HepG2 (cell line): Measurements from ENCODE around the gene ZC3H7B. TPM values are rescaled to one million over a fixed set of nuclear protein-coding genes. Genes with fewer than 3 reads are reported as not detected.

Experiments
- ATAC-seq: fragments of 200-7000 bp; cut with Tn5 transposase; 3 replicates; pipeline ENCODE4 v1.9.1; 2020; ENCODE audit warnings: mild to moderate bottlenecking, moderate library complexity
- BruUV-seq: library from RNA; stranded (reverse); fragments of 400-500 nt; replicated peaks from 2 replicates; lab custom pipeline; 2021; lab: Mats Ljungman, UMichigan
- CTCF ChIA-PET: fragments of 300-600 bp; formaldehyde crosslinking; extraction: SDS; loops from one replicate; lab custom pipeline; 2021; ENCODE audit warnings: low total read pairs, inconsistent platforms, low intra/inter-chr PET ratio; lab: Yijun Ruan, JAX
- POLR2A ChIA-PET: fragments of 350-600 bp; sonication (Branson Sonifier 250); formaldehyde crosslinking; loops from one replicate; lab custom pipeline; 2020; ENCODE audit warnings: antibody characterized with exemption, inconsistent platforms; lab: Yijun Ruan, JAX
- DNase-seq: peaks from one replicate; pipeline ENCODE4 v3.0.0-alpha.2; 2015; ENCODE audit warnings: low spot score
- FAIRE-seq: peaks from 3 replicates; lab custom pipeline; 2011; peaks lifted over from hg19 to GRCh38; lab: Jason Lieb, UNC
- H2AFZ ChIP-seq: one replicate; pipeline ENCODE4 v1.6.1; 2011; ENCODE audit warnings: low read length, inconsistent platforms
- H3K27ac ChIP-seq: fragments of 300-600 bp; 3 replicates; pipeline ENCODE4 v1.8.0; 2011; ENCODE audit warnings: mixed run types, mild to moderate bottlenecking, mixed read lengths, low read length, inconsistent platforms; ENCODE audit not compliant: insufficient read depth; ENCODE audit errors: extremely low read length
- H3K27me3 ChIP-seq, 2 experiments: fragments of 200-600 bp in 1 of 2; 2 replicates in 1 of 2; 3 replicates in 1 of 2; pipeline versions ENCODE4 v1.6.0 to v1.8.0; 2011; ENCODE audit warnings: low read length in 2 of 2, mild to moderate bottlenecking in 2 of 2, moderate library complexity in 2 of 2, inconsistent platforms in 1 of 2; ENCODE audit not compliant: insufficient read depth in 2 of 2, control insufficient read depth in 1 of 2
- H3K36me3 ChIP-seq, 2 experiments: fragments of 200-600 bp in 1 of 2; replicated peaks in 1 of 2; 2 replicates in 1 of 2; 3 replicates in 1 of 2; pipeline versions ENCODE4 v1.5.1 to v1.8.0; 2011; ENCODE audit warnings: low read length in 2 of 2, inconsistent platforms in 1 of 2; ENCODE audit not compliant: insufficient read depth in 2 of 2, control insufficient read depth in 1 of 2
- H3K4me1 ChIP-seq: 2 replicates; pipeline ENCODE4 v1.5.1; 2012; ENCODE audit warnings: low read length, inconsistent platforms; ENCODE audit not compliant: insufficient read depth
- H3K4me2 ChIP-seq: 2 replicates; pipeline ENCODE4 v1.6.0; 2011; ENCODE audit warnings: low read depth, low read length, inconsistent platforms
- H3K4me3 ChIP-seq, 3 experiments: fragments of 200-600 bp in 1 of 3; sonication (generic), shearing (Covaris generic) in 1 of 3; replicated peaks in 1 of 3; 2 replicates each; pipeline ENCODE4 v1.5.1; 2011 to 2016; ENCODE audit warnings: low read length in 3 of 3, inconsistent platforms in 2 of 3, low read depth in 2 of 3, mild to moderate bottlenecking in 2 of 3, control low read depth in 1 of 3, mixed read lengths in 1 of 3; ENCODE audit not compliant: insufficient read depth in 1 of 3
- H3K79me2 ChIP-seq: one replicate; pipeline ENCODE4 v1.6.1; 2011; ENCODE audit warnings: low read length, inconsistent platforms; ENCODE audit not compliant: insufficient read depth
- H3K9ac ChIP-seq: 2 replicates; pipeline ENCODE4 v1.6.0; 2011; ENCODE audit warnings: mild to moderate bottlenecking, low read depth, low read length, inconsistent platforms; ENCODE audit not compliant: insufficient read depth
- H3K9me3 ChIP-seq: 2 replicates; pipeline ENCODE4 v1.5.1; 2012; ENCODE audit warnings: mild to moderate bottlenecking, low read length
- H4K20me1 ChIP-seq: 2 replicates; pipeline ENCODE4 v1.6.0; 2011; ENCODE audit warnings: inconsistent platforms, mild to moderate bottlenecking, low read length, moderate library complexity; ENCODE audit not compliant: insufficient read depth
- CREB3 ChIP-seq: sonication (generic); formaldehyde crosslinking; IDR thresholded peaks from 2 replicates; pipeline ENCODE4 v1.5.0; 2020; ENCODE audit warnings: missing genetic modification reagents
- ETV5 ChIP-seq: IDR thresholded peaks from 2 replicates; pipeline ENCODE4 v1.6.1; 2018; ENCODE audit warnings: missing biosample characterization, missing genetic modification reagents, inconsistent platforms, borderline replicate concordance
- JUN ChIP-seq: sonication (generic); formaldehyde crosslinking; IDR thresholded peaks from 2 replicates; pipeline ENCODE4 v1.4.0; 2020; ENCODE audit warnings: mild to moderate bottlenecking, missing genetic modification reagents
- MTF2 ChIP-seq: sonication (generic); formaldehyde crosslinking; IDR thresholded peaks from 2 replicates; pipeline ENCODE4 v1.5.0; 2020; ENCODE audit warnings: missing genetic modification reagents, borderline replicate concordance
- NR2F6 ChIP-seq, 2 experiments: IDR thresholded peaks; 2 replicates each; pipeline ENCODE4 v1.6.1; 2016; ENCODE audit warnings: antibody characterized with exemption in 1 of 2, mild to moderate bottlenecking in 1 of 2
- POGK ChIP-seq: sonication (generic); formaldehyde crosslinking; conservative IDR thresholded peaks from 2 replicates; pipeline ENCODE4 v1.8.0; 2022; ENCODE audit warnings: mild to moderate bottlenecking, moderate library complexity, missing genetic modification reagents
- SAP130 ChIP-seq: IDR thresholded peaks from 2 replicates; pipeline ENCODE4 v1.6.1; 2016; ENCODE audit warnings: low read depth
- SMAD1 ChIP-seq: sonication (generic); formaldehyde crosslinking; IDR thresholded peaks from 2 replicates; pipeline ENCODE4 v1.4.0; 2020; ENCODE audit warnings: missing genetic modification reagents, low read depth, mild to moderate bottlenecking, borderline replicate concordance
- SMARCC2 ChIP-seq: fragments of 450-650 bp; IDR thresholded peaks from 2 replicates; pipeline ENCODE4 v1.6.1; 2017; ENCODE audit warnings: antibody characterized with exemption, mild to moderate bottlenecking
- TRIM24 ChIP-seq: sonication (generic); formaldehyde crosslinking; IDR thresholded peaks from 2 replicates; pipeline ENCODE4 v1.8.0; 2022; ENCODE audit warnings: mild to moderate bottlenecking, missing genetic modification reagents
- ZBTB43 ChIP-seq: sonication (generic); formaldehyde crosslinking; conservative IDR thresholded peaks from 2 replicates; pipeline ENCODE4 v1.4.0; 2020; ENCODE audit warnings: missing genetic modification reagents
- ZKSCAN5 ChIP-seq: sonication (generic); formaldehyde crosslinking; IDR thresholded peaks from 2 replicates; pipeline ENCODE4 v1.5.1; 2020; ENCODE audit warnings: mild to moderate bottlenecking, missing genetic modification reagents
- ZNF24 ChIP-seq: fragments of 450-650 bp; IDR thresholded peaks from 2 replicates; pipeline ENCODE4 v1.6.1; 2017; ENCODE audit warnings: antibody characterized with exemption, mild to moderate bottlenecking
- ZNF710 ChIP-seq: sonication (generic); formaldehyde crosslinking; IDR thresholded peaks from 2 replicates; pipeline ENCODE4 v1.5.0; 2020; ENCODE audit warnings: mild to moderate bottlenecking, missing genetic modification reagents, borderline replicate concordance
- ZNF772 ChIP-seq: sonication (generic); formaldehyde crosslinking; IDR thresholded peaks from 2 replicates; pipeline ENCODE4 v1.5.0; 2020; ENCODE audit warnings: mild to moderate bottlenecking, missing genetic modification reagents
- WGBS: methylation state at CpG from one replicate; pipeline ENCODE4 v1.1.6; 2017; ENCODE audit warnings: low lambda C conversion rate; 5-methylcytosine and 5-hydroxymethylcytosine counted together
- in situ Hi-C: cut with HindIII; loops from 2 replicates; pipeline ENCODE4 v1.10.0; 2017; ENCODE audit warnings: low pct_unique_long_range_greater_than_20kb; ENCODE audit not compliant: extremely low pct_ligation_motif_present
- intact Hi-C: fragments of 100-400 bp; cut with micrococcal nuclease; formaldehyde crosslinking; loops from one replicate; pipeline ENCODE4 v1.10.0; 2022; ENCODE audit not compliant: unreplicated experiment
- polyA plus RNA-seq, 8 experiments: library from polyadenylated mRNA; depleted of rRNA in 3 of 8; stranded (reverse) in 7 of 8; unstranded in 1 of 8; fragments of >200 nt; fragmentation: Illumina TruSeq in 4 of 8; extraction: Trizol in 4 of 8; gene quantifications; 2 replicates each; pipeline versions ENCODE4 v1.2.1 to v1.2.3, GENCODE V29; 2011 to 2016; ENCODE audit warnings: low read depth in 4 of 8, missing spikeins in 1 of 8, mixed read lengths in 1 of 8; ENCODE audit not compliant: insufficient read depth in 1 of 8
- total RNA-seq, 5 experiments: library from RNA; depleted of rRNA; stranded (reverse); fragments of >200 nt; fragmentation: Illumina TruSeq; extraction: Trizol; gene quantifications; 2 replicates each; pipeline ENCODE4 v1.2.3, GENCODE V29; 2016; ENCODE audit warnings: low read depth in 1 of 5

Gene ZC3H7B
- total and polyA plus RNA-seq, 2 of the 13 experiments (the other 11 are each of a cell fraction or from before 2014, with no cell fraction given) = 26.4 to 37.2 TPM

- TF ChIP-seq ZNF710 (CRISPR knock-in tag) = no peak
Measured at GRCh38 chr22:41398921-41399320, 97.6 kb downstream of the ZC3H7B start (continued).

GRCh38 chr22:41401781-41402648, 100.7 kb downstream of the ZC3H7B start:
- H3K27ac ChIP-seq = peak overlapping the region; percentile 53
- no peaks in the 10 kb centered on the region for H3K79me2 ChIP-seq
- 0 out of 6 replicates have a peak overlapping the region, but pooled peaks of 1 of the 3 experiments have one; percentile 11 for H3K4me3 ChIP-seq
- H3K4me2 ChIP-seq = peak overlapping the region; percentile 72
- no peak overlapping the region for H2AFZ ChIP-seq
- ATAC-seq = peak; percentile 39
- no peaks in the 10 kb centered on the region for H3K36me3 ChIP-seq
- in situ Hi-C loops = loop anchor here (5.0 kb wide), 1 partner anchor 115 kb away; no protein-coding TSS in a partner anchor
- 57% methylated on average over 9 of the region's 16 CpGs for WGBS
- peak; percentile 70 for DNase-seq
- no peaks in the 10 kb centered on the region for H3K27me3 ChIP-seq
- peaks cover 63% of the 10 kb centered on the region for H3K4me1 ChIP-seq
- BruUV-seq = no TSS peak
- H3K9me3 ChIP-seq = no peaks in the 10 kb centered on the region
- CTCF ChIA-PET = interaction anchor here (2.2 to 3.5 kb wide), 2 partner anchors 116 to 125 kb away, joined by 11 to 37 read pairs; no protein-coding TSS in a partner anchor
- POLR2A ChIA-PET = interaction anchor here (0.5 to 3.3 kb wide), 15 partner anchors 9 to 479 kb away, joined by 3 to 33 read pairs (median 3); partner anchors contain the start of genes ACO2, PHF5A, PMM1 and TEF
- no peaks in the 10 kb centered on the region for H4K20me1 ChIP-seq
- intact Hi-C loops = loop anchor here (2.0 kb wide), 1 partner anchor 115 kb away; no protein-coding TSS in a partner anchor
- peak; percentile 72 for FAIRE-seq
- peak overlapping the region; percentile 30; the same call in 1 of the 2 replicates for H3K9ac ChIP-seq
- TF ChIP-seq SMAD1 = no peak
- peak; percentile 61 for TF ChIP-seq SAP130 (CRISPR knock-in tag)
- no peak for TF ChIP-seq MTF2 (CRISPR knock-in tag)
- TF ChIP-seq CREB3 (CRISPR knock-in tag) = no peak
- TF ChIP-seq POGK = no peak; the same call in 1 of the 2 replicates
- TF ChIP-seq ETV5 (CRISPR knock-in tag) = 0 out of 2 replicates have a peak, but pooled peaks have one; percentile 15
- TF ChIP-seq JUN (CRISPR knock-in tag) = no peak
- no peak for TF ChIP-seq SMARCC2
- no peak for TF ChIP-seq ZNF24
- TF ChIP-seq ZNF772 = 0 out of 2 replicates have a peak, but pooled peaks have one; percentile 45
- no peak for TF ChIP-seq TRIM24 (CRISPR knock-in tag)
- TF ChIP-seq ZKSCAN5 (CRISPR knock-in tag) = no peak
- peak; percentile 75 for TF ChIP-seq NR2F6 (IDR thresholded peaks at IDR 0.05)
- TF ChIP-seq NR2F6 (CRISPR knock-in tag; IDR thresholded peaks at IDR 0.05) = peak; percentile 86
- TF ChIP-seq ZBTB43 (CRISPR knock-in tag) = no peak
